ENCODE measurements around the gene PARP16.

PARP16 gene

GRCh38 chr15:65223996-65224395, 62.7 kb downstream of the PARP16 start:
- TF ChIP-seq CTCF (IDR thresholded peaks at IDR 0.05; ENCODE audit: low read depth, low read length, missing control alignments): no peak
- H3K4me3 ChIP-seq (ENCODE audit: low read depth, low read length): no peak overlapping the region
- no peak for DNase-seq (ENCODE audit: low read depth)

- TF ChIP-seq CTCF (IDR thresholded peaks at IDR 0.05; ENCODE audit: low read depth, low read length, missing control alignments): no peak
- H3K4me3 ChIP-seq (ENCODE audit: low read depth, low read length): no peak overlapping the region
- no peak for DNase-seq (ENCODE audit: low read depth)
These were observed 63.8 kb downstream of the PARP16 start for GRCh38 chr15:65222891-65223290.

- no peak for TF ChIP-seq CTCF (IDR thresholded peaks at IDR 0.05; ENCODE audit: low read depth, low read length, missing control alignments)
- H3K4me3 ChIP-seq (ENCODE audit: low read depth, low read length): no peak overlapping the region
- DNase-seq (ENCODE audit: low read depth): no peak
These were observed 65.0 kb downstream of the PARP16 start for GRCh38 chr15:65221697-65222096.

- TF ChIP-seq CTCF (IDR thresholded peaks at IDR 0.05; ENCODE audit: low read depth, low read length, missing control alignments): no peak
- no peak for DNase-seq (ENCODE audit: low read depth)
- H3K4me3 ChIP-seq (ENCODE audit: low read depth, low read length): no peak overlapping the region
These were observed 67.5 kb downstream of the PARP16 start for GRCh38 chr15:65219137-65219536.

- no peak for DNase-seq (ENCODE audit: low read depth)
- H3K4me3 ChIP-seq (ENCODE audit: low read depth, low read length): no peak overlapping the region
- no peak for TF ChIP-seq CTCF (IDR thresholded peaks at IDR 0.05; ENCODE audit: low read depth, low read length, missing control alignments)
These were observed 68.9 kb downstream of the PARP16 start for GRCh38 chr15:65217526-65218482.

- no peak for DNase-seq (ENCODE audit: low read depth)
- no peak overlapping the region for H3K4me3 ChIP-seq (ENCODE audit: low read depth, low read length)
- TF ChIP-seq CTCF (IDR thresholded peaks at IDR 0.05; ENCODE audit: low read depth, low read length, missing control alignments): no peak
These were observed 71.2 kb downstream of the PARP16 start for GRCh38 chr15:65215496-65215895.

GRCh38 chr15:65214010-65214409, 72.7 kb downstream of the PARP16 start:
- TF ChIP-seq CTCF (IDR thresholded peaks at IDR 0.05; ENCODE audit: low read depth, low read length, missing control alignments): no peak
- no peak overlapping the region for H3K4me3 ChIP-seq (ENCODE audit: low read depth, low read length)
- no peak for DNase-seq (ENCODE audit: low read depth)
